GM18499 (cell line): ENCODE results near the gene EXOC4.

Experiments used
- ATAC-seq: cut with Tn5 transposase; IDR thresholded peaks from one replicate; pipeline ENCODE4 v1.9.1; 2021; ENCODE audit warnings: moderate number of reproducible peaks; ENCODE audit not compliant: insufficient read depth, unreplicated experiment

The EXOC4 gene

DNA sequence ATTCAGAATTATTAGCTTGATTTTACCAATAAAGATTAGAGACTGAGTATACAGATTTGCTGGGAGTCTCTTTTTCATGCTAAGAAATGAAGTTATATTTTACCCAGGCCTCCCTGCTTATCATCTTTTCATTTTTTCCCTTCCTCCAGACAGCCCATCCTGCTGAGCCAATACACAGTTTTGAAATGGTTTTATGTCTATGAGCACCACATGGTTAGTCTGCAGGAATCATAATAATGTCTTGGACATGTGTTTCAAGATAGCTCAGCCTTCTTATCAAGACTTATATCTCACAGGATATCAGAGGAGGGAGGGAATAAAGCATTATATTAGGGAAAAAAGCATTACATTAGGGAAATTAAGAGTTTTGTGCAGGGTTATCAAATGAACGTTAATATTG is 157.1 kb downstream of the EXOC4 start:
- no peak for ATAC-seq

DNA sequence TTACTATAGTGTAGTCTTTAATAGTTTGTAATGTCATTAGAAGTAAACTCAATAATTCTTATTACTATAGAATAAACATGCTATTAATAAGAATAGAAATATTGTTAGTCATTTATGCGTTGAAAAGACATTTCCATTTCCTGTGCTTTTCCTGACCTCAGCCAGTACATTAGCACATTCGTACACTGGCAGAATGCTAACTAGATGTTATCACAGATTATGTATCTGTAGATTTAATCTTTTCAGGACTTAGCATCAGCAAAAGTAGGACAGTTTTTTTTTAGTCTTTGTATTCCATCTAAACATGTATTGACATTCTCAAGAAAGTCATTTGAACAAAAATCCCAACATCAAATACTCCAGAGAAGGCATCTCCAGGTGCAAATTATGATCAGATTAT is 158.5 kb downstream of the EXOC4 start:
- no peak for ATAC-seq

DNA sequence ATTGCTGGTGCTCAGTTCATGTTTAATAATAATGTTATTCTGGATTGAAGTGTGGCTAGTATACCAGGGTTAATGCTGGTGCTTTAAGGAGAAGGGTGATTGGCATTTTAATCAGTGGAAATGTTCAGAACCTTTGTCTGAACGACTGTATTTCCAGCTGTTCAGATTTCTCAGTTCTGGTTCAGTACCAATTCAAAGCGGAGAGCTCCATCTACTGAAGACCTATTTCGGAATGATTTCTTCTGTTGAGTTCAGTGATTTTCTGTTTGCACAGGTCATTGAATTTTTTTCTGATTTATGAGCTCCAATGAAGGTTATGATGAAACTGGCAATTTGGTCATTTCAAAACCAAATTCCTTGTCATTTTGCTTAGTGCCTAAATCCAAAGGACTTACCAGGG is 160.1 kb downstream of the EXOC4 start:
- ATAC-seq: no peak

DNA sequence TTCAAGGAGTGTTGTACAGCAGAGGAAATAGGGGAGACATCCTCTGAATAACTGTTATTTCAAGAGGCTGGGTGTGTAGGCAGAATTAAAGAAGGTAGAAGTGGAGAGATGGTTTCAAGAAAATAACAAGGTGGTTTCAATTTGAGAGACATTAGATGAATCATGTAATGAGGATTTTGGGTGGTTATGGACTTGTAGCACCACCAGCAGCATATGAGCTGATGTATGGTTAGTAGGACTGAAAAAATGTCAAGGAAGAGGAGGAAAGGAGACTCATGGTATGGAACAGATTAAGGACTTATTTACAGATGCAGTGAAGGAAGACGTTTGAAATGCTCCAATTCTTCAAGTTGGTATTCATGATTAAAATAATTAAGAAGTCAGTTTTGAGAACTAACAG is 166.2 kb downstream of the EXOC4 start:
- no peak for ATAC-seq

DNA sequence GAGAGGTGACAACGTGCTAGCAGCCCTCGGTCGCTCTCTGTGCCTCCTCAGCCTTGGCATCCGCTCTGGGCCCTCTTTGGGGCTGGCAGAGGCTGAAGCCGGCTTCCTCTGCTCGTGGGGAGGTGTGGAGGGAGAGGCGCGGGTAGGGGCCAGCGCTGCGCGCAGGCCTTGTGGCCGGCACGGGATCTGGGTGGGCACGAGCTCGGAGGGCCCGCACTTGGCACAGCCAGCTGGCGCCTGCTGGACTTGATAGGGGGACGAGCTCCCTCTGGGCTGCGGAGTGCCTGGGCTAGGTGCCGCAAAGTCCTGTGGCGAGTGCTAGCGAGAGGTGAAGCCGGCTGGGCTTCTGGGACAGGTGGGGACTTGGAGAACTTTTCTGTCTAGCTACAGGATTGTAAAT is 170.7 kb downstream of the EXOC4 start:
- no peak for ATAC-seq

DNA sequence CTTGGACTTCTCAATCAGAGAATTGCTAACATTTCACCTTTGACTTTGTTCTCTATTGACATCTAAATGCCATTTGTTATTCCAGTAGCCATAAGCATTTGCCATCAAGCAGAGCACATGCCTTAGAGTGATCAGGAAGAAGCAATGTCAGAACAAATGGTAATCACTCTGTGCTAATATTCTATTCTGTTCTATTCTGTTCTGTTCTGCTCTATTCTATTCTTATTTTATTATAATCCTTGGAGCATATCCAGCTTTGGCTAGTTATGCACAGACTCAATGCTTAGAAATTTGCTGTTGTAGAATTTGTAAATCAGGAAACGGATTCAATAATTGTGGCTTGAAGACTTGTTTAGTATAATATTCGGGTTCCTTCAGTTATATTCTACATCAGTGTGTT is 175.4 kb downstream of the EXOC4 start:
- no peak for ATAC-seq

DNA sequence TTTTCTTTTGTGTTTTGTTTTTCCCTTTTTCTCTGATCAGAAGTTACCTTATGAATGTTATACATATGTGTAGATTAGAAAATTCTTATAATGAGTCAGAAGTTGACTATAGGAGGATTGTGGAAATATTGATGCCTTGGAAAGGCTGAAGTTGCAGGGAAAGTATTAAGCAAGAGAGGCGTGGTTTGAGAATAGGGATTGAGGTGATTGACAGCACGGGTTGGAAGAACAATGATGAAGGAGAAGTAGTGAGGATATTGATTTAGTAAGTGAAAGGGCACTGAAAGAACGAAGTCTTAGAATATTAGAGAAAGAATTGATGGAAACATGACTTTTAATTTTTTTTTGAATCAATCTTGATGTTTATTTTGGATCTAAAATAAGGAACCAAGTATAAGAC is 176.0 kb downstream of the EXOC4 start:
- ATAC-seq: no peak

DNA sequence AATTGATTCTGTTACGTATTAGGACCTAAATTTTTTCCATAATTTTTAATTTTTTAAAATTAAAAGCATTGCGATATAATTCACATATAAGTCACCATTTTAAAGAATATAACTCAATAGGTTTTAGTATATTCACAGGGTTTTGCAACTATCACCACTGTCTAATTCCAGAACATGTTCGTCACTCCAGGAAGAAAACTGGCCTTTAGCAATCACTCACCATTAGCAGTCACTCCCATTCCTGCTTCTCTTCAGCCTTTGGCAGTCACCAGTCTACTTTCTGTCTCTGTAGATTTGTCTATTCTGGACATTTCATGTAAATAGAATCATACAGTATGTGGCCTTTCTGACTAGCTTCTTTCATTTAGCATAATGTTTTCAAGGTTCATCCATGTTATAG is 176.5 kb downstream of the EXOC4 start:
- ATAC-seq: no peak

DNA sequence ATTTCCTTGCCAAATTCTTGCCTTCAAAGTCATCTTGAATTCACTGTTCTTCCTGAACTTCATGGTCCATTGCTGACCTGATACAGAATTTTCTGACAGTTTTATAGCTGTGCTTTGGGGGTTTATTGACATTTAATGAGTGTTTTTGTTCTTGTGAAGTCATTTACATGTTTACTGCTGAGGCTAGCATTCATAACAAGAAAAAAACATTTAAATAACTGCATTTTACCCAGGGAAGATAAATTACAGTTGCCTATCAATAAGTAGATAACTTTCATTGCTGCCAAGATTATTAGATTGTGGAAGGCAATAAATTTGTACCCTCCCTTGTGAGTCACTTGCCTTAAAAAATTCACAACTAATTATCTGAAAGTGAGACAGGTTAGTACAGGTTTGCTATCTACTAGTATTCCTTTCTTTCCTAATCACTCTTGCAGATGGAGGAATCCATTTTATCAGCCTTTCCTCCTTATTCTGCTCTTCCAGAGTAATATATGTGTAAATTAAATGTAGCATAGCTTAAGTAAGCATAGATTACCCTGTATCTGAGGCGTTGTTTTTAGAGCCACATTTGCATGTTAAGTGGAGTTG is 178.4 kb downstream of the EXOC4 start:
- ATAC-seq: no peak

DNA sequence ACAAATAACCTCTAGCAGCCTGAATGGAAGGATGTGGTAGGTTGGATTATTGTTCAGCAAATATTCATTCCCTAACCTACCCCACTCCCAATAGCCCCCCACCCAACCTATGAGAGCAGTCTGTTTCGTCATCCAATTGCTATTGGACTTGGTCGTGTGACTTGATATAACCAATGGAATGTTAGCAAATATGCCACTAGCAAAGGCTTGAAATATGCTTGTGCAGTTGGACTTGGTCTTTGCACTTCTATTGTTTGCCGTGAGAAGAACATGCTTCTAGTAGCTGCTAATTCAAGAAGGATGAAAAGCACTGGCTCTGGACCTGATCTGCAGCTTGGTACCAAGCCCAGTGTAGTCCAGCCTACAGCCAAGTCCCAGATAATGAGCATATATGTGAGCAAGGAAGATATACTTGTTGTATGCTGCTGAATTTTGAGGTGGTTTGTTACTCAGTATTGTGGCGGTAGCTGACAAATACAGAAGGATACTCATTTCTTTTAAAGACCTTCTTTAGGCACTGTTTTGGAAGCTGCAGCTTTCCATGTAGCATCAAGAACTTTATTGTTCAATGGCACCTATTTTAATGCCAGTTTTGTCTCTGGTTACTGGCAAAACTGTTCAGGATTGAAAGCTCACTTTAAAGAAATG is 180.4 kb downstream of the EXOC4 start:
- no peak for ATAC-seq

DNA sequence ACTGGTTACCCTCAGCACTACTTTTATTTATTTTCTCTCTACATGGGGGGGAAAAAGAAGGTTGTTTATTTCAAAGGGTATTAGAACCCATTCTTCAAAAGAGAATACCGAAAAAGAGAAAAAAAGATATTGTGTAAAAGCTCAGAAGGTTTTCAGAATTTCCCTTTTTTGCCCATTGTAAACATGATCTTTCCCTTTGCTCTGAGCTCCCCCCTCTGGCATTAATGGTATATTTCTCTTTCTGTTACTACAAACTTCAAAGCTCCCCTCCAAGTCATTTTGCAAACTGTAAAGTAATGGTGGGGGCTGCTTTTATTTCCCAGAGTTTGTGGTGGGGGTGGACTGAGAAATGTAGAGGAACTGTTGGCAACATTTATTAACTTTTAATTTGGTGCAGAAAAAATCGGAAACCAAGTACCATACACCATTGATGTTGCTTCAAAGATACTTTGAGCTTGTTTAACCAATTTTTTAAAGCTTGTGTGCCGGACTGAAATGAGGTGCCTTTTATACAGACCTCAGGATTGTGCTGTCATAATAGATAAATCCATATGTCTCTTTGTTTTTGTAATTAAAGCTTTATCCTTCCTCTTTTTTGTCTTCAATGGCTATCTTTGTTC is 181.5 kb downstream of the EXOC4 start:
- ATAC-seq: no peak

DNA sequence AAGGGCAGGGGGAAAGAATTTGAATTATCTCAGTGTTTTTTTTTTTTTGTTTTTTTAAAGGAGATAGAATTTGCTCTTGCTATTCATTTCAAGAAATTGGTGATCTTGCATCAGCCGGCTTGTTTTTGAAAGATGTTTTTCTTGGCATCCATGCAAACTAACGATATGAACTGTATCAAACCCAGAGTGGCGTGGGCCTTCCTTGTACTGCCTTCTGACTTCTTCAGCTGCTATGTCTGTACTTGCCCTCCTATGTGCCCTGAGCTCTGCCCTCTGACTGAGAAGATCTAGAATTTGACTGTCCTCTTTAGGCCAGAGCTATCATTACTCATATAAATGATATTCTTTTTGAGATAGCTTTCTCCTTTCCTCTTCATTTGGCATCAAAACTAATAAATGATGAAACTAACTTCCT is 183.1 kb downstream of the EXOC4 start:
- ATAC-seq: no peak

DNA sequence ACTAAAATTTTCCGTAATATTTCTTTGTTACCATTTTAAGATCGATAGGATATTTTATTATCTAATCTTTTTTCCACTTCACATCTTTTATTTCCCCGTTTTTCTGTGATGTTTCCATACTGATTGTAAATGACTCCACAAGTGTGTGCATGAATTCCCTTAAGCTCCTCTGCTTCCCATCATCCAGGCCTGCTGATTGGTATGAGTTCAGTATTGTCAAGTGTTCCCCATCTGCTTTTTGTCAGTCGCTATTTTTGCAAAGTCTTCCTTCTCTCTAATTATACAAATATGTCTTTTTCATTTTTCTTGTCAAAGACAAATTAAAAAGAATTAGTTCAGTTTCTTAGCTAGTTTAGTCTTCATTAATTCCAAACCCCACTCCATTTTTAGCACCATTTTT is 184.7 kb downstream of the EXOC4 start:
- no peak for ATAC-seq

DNA sequence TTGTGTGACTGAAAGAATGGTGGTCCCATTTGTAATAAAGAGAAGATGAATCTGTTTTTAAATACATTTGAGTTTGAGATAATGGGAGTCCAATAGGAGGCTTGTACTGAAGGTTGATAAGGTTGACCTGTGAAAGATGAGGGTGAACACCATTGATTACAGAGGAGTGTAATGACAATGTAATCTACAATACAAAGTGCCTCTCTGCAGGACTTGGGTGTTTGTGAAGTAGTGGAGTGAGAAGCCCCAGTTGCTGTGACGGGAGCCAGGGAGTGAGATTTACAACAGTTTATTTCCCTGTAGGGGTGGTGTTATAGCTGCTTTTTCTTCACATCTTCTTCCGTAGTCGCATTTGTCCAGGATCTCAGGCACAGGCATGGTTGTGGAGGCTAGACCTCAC is 189.9 kb downstream of the EXOC4 start:
- no peak for ATAC-seq

DNA sequence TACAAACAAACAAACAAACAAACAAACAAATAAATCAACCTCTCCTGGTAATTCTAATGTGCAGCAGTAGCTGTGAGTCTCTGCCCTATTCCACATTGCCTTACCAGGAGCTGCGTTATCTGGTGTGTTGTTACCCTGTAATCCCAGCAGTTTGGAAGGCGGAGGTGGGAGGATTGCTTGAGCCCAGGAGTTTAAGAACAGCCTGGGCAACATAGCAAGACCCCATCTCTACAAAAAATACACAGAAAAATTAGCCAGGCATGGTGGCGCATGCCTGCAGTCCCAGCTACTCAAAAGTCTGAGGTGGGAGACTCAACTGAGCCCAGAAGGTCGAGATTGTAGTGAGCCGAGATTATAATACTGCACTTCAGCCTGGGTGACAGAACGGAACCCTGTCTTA is 192.7 kb downstream of the EXOC4 start:
- ATAC-seq: no peak

DNA sequence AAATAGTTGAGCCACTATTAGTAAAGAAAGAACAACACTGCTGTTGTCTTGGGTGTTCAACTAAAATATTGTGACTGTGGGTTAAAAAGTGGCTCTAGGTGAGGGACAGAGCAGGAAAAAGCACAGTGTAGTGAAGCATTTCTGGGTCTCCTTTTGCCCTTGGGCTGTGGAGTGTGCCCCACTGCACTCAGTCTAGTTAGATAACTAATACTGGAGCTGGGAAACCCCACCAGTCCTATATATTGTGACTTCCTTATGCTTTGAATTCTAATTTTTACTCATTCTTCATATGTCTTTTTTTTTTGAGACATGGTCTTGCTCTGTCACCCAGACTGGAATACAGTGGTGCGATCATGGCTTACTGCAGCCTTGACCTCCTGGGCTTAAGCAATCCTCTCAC is 195.1 kb downstream of the EXOC4 start:
- ATAC-seq: no peak

DNA sequence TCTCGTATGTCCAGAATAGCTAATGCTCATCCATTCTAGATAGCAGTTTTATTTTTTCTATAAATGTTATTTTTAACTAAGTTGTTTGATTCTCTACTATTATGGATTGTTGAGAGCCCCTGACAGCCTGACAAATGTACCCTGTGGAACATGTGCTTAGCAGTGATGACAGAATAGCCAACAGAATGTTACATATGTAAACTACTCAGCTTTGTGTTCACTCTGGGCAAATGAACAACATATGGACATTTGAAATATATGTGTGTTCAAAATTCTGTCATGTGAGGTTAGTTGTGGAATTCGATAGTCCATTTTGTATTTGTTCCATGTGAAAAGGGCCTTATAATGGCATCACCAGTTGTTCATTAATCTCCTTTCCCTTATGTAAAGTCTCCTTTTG is 199.7 kb downstream of the EXOC4 start:
- ATAC-seq: no peak

DNA sequence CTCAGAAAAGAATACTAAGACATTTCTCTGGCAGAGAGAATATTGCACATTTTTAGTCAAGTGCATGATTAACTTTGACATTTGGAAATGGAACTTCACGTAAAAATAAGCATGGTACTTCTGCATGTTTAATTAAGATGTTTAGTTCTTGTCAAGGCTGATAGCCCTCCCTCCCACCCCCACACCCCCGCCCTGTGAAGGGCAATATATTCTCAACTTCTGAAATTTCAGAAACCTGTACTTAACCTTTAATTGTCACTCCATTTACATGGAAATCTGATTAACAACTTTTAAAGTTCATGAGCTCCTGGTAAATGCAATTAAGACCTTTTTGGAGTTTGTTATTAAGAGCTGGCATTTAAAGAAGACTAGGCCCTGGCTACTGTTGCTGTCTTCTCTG is 205.8 kb downstream of the EXOC4 start:
- no peak for ATAC-seq

DNA sequence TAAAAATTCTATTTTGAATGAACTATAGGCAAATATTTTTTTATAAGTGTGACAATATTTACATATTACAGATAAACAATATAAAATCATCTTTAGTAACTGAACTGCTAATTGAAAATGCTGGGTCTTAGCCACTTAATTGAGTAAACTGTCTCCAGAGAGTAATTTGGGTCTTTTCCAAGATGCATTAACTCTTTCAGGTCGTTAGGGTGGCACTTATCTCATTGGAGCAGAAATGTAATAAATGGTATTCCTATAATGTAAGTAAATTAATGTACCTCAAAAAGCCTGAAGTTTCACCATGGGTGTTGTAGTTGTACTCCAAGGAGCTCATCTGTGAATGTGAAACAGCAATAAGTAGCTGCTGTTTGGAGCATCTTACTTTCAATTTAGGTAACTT is 208.5 kb downstream of the EXOC4 start:
- ATAC-seq: no peak

DNA sequence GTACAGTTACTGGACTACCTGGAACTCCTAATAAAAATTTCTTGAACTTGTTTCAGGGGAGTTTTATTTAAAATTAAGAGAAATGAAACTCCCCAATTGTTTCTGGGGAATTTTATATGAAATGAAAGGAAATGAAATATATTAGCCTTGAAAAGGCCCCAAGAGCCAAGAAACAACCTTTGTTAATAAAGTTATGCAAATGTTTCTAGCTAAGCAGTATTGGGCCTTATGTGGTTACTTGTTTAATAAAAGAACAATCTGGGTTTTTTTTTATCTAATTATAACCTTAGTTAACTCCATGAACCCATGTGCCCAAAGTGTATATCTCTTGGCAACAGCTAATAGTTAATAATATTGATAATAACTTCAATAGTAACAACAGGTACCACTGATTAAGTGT is 222.8 kb downstream of the EXOC4 start:
- no peak for ATAC-seq

DNA sequence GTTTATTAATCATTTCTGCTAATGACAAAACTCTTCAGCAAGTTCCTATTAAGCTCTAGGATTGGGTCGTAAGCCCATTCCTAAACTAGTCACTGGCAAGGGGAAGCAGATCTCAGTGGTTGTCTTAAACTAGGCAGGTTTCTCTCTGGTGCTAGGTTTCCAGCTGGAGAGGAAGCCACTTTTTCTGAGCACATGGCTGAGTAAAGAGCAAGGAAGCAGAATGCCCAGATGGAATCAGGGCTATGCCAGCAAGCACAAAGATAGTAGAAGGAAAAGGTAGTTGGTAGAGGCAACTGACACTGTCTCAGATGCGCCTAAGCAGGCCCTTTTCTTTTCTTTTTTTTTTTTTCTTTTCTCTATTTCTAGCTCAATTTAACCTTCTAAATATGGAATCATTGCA is 224.9 kb downstream of the EXOC4 start:
- no peak for ATAC-seq

DNA sequence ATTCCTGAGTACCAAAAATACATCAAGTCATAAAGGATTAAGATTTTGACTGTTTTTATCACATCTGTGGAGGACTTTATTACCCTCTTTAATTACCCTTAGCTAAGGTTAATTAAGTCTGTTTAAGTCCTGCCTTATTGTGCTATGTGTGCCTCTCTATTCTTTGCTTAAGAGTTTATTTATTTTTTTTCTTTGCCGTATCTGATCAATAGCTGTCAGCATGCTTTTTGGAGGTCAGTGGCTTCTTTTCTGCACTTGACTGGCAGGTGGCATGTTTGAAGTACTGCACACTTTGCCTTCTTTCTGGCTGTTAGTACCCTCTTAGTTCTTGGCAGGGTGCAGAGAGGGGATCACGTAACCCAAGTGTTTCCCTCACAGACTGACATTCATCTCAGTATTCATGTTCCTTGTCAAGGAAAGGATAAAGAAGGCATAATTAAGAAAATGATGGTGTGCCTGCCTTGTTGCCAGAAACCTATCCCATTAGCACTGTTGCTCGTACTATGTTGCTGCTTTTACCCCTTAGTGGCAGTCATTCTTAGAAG is 225.8 kb downstream of the EXOC4 start:
- no peak for ATAC-seq
